K562 (cell line): ENCODE measurements around the gene POLR1D. TPM values are rescaled to one million over a fixed set of nuclear protein-coding genes. Genes with fewer than 3 reads are reported as not detected.

Experiments used
- ATAC-seq: fragments of 200-7000 bp; cut with Tn5 transposase; 3 replicates; pipeline ENCODE4 v1.9.1; 2020; ENCODE audit warnings: moderate library complexity
- BruUV-seq: library from RNA; stranded (reverse); fragments of 400-500 nt; replicated peaks from 2 replicates; lab custom pipeline; 2021; lab: Mats Ljungman, UMichigan
- CTCF ChIA-PET: fragments of 300-600 bp; formaldehyde crosslinking; extraction: SDS; loops from one replicate; lab custom pipeline; 2021; ENCODE audit warnings: low intra/inter-chr PET ratio; lab: Yijun Ruan, JAX
- POLR2A ChIA-PET: fragments of 300-600, 350-650 bp; sonication (Branson Sonifier 250); formaldehyde crosslinking; extraction: SDS; loops from one replicate; lab custom pipeline; 2021; ENCODE audit warnings: antibody characterized with exemption, inconsistent platforms; lab: Yijun Ruan, JAX
- DNase-seq, 4 experiments: peaks; one replicate each; pipeline versions ENCODE4 v3.0.0 to v3.0.0-alpha.2; 2011 to 2018; ENCODE audit warnings: low spot score in 3 of 4, mixed read lengths in 3 of 4; ENCODE audit errors: extremely low read depth in 1 of 4
- FAIRE-seq: peaks from 2 replicates; lab custom pipeline; 2011; peaks lifted over from hg19 to GRCh38; lab: Jason Lieb, UNC
- H2AFZ ChIP-seq: 2 replicates; pipeline ENCODE4 v1.6.0; 2011; ENCODE audit warnings: low read depth, low read length, control low read depth, inconsistent platforms
- H3K27ac ChIP-seq: fragments of 200-600 bp; 3 replicates; pipeline ENCODE4 v1.8.0; 2011; ENCODE audit warnings: low read depth, mild to moderate bottlenecking, control low read depth, inconsistent platforms, low read length, moderate library complexity, mixed read lengths; ENCODE audit errors: extremely low read depth
- H3K27me3 ChIP-seq, 2 experiments: fragments of 300-600 bp in 1 of 2; 2 replicates in 1 of 2; 3 replicates in 1 of 2; pipeline versions ENCODE4 v1.6.0 to v1.8.0; 2011; ENCODE audit warnings: inconsistent platforms in 2 of 2, low read length in 2 of 2, mild to moderate bottlenecking in 1 of 2, mixed read lengths in 1 of 2, moderate library complexity in 1 of 2; ENCODE audit not compliant: control insufficient read depth in 2 of 2, insufficient read depth in 2 of 2
- H3K36me3 ChIP-seq: fragments of 300-600 bp; 3 replicates; pipeline ENCODE4 v1.8.0; 2011; ENCODE audit warnings: mild to moderate bottlenecking, low read length, inconsistent platforms; ENCODE audit not compliant: control insufficient read depth, insufficient read depth
- H3K4me1 ChIP-seq, 2 experiments: fragments of 200-600 bp in 1 of 2; replicated peaks in 1 of 2; 2 replicates in 1 of 2; 3 replicates in 1 of 2; pipeline versions ENCODE4 v1.5.1 to v1.8.0; 2011; ENCODE audit warnings: inconsistent platforms in 2 of 2, low read length in 2 of 2, mild to moderate bottlenecking in 1 of 2, mixed read lengths in 1 of 2, moderate library complexity in 1 of 2; ENCODE audit not compliant: control insufficient read depth in 2 of 2, insufficient read depth in 2 of 2
- H3K4me2 ChIP-seq: 2 replicates; pipeline ENCODE4 v1.6.1; 2011; ENCODE audit warnings: low read length, control low read depth, inconsistent platforms, mixed read lengths; ENCODE audit not compliant: insufficient read depth
- H3K4me3 ChIP-seq: fragments of 200-600 bp; sonication (generic), shearing (Covaris generic); 2 replicates; pipeline ENCODE4 v1.5.1; 2016; ENCODE audit warnings: control low read depth, inconsistent platforms
- H3K79me2 ChIP-seq: fragments of 200-600 bp; 3 replicates; pipeline ENCODE4 v1.8.0; 2011; ENCODE audit warnings: low read length, inconsistent platforms; ENCODE audit not compliant: control insufficient read depth, insufficient read depth
- H3K9ac ChIP-seq, 2 experiments: 2 replicates each; pipeline versions ENCODE4 v1.6.0 to v1.6.1; 2011; ENCODE audit warnings: low read depth in 2 of 2, low read length in 2 of 2, control low read depth in 1 of 2, inconsistent platforms in 1 of 2, mild to moderate bottlenecking in 1 of 2, mixed read lengths in 1 of 2; ENCODE audit not compliant: insufficient read depth in 1 of 2
- H3K9me1 ChIP-seq: one replicate; pipeline ENCODE4 v1.6.0; 2011; ENCODE audit warnings: inconsistent platforms, mild to moderate bottlenecking, low read length, moderate library complexity; ENCODE audit not compliant: control insufficient read depth, insufficient read depth
- H3K9me3 ChIP-seq: replicated peaks from 2 replicates; pipeline ENCODE4 v1.5.1; 2011; ENCODE audit warnings: low read depth, low read length, inconsistent platforms; ENCODE audit not compliant: control insufficient read depth, insufficient read depth
- H4K20me1 ChIP-seq: replicated peaks from 2 replicates; pipeline ENCODE4 v1.6.1; 2011; ENCODE audit warnings: low read length, inconsistent platforms, mixed read lengths; ENCODE audit not compliant: control insufficient read depth, insufficient read depth
- CHD4 ChIP-seq: fragments of 200-600 bp; sonication (generic); IDR thresholded peaks from 3 replicates; pipeline ENCODE4 v1.6.1; 2012; ENCODE audit warnings: low read depth, mild to moderate bottlenecking, mixed read lengths, low read length, inconsistent platforms; ENCODE audit not compliant: insufficient read depth, insufficient replicate concordance, poor library complexity, severe bottlenecking
- CSDE1 ChIP-seq, 2 experiments: fragments of 450-650 bp; IDR thresholded peaks; 2 replicates each; pipeline ENCODE4 v1.6.1; 2016; ENCODE audit warnings: mild to moderate bottlenecking in 1 of 2
- E2F3 ChIP-seq: fragments of 250-450 bp; sonication (Bioruptor Pico); IDR thresholded peaks from 2 replicates; pipeline ENCODE4 v1.4.0; 2020; ENCODE audit warnings: mild to moderate bottlenecking
- ELK3 ChIP-seq: fragments of 450-650 bp; formaldehyde crosslinking; IDR thresholded peaks from 2 replicates; pipeline ENCODE4 v1.4.0; 2020; ENCODE audit warnings: mild to moderate bottlenecking
- HNRNPH1 ChIP-seq: fragments of 200-400 bp; formaldehyde crosslinking; optimal IDR thresholded peaks from 2 replicates; pipeline ENCODE3; 2017; ENCODE audit warnings: low read depth, mild to moderate bottlenecking, low read length, moderate library complexity
- KAT7 ChIP-seq: sonication (generic); formaldehyde crosslinking; IDR thresholded peaks from 2 replicates; pipeline ENCODE4 v1.8.0; 2022; ENCODE audit warnings: missing genetic modification reagents, mild to moderate bottlenecking, borderline replicate concordance
- NONO ChIP-seq, 2 experiments: fragments of 200-400 bp in 1 of 2; fragments of 450-650 bp in 1 of 2; formaldehyde crosslinking in 1 of 2; IDR thresholded peaks; 2 replicates each; pipeline ENCODE4 v1.6.1; 2017; ENCODE audit warnings: low read depth in 2 of 2, mild to moderate bottlenecking in 2 of 2, moderate library complexity in 2 of 2, low read length in 1 of 2
- PTTG1 ChIP-seq: fragments of 450-650 bp; IDR thresholded peaks from 2 replicates; pipeline ENCODE4 v1.6.1; 2016; ENCODE audit warnings: low read depth, mild to moderate bottlenecking, missing genetic modification characterization, missing compliant biosample characterization
- RBM15 ChIP-seq: fragments of 200-400 bp; formaldehyde crosslinking; IDR thresholded peaks from 2 replicates; pipeline ENCODE4 v1.6.1; 2018; ENCODE audit warnings: mild to moderate bottlenecking, low read length, moderate library complexity; ENCODE audit not compliant: insufficient read depth
- SMARCA5 ChIP-seq: fragments of 450-650 bp; IDR thresholded peaks from 2 replicates; pipeline ENCODE4 v1.6.1; 2016
- ZBTB26 ChIP-seq: fragments of 450-650 bp; formaldehyde crosslinking; IDR thresholded peaks from 2 replicates; pipeline ENCODE4 v1.4.0; 2022; ENCODE audit warnings: missing genetic modification characterization
- WGBS: fragments of 100-300 bp; shearing (Covaris generic); methylation state at CpG from one replicate; pipeline ENCODE4 v1.1.6; 2016; ENCODE audit warnings: low coverage, mixed read lengths; ENCODE audit not compliant: insufficient coverage; ENCODE audit errors: missing lambda C conversion rate; 5-methylcytosine and 5-hydroxymethylcytosine counted together
- in situ Hi-C: fragments of 300-500 bp; cut with MboI; formaldehyde crosslinking; loops from 4 replicates; pipeline ENCODE4 v1.15.0; 2018; ENCODE audit warnings: inconsistent platforms, mixed read lengths
- intact Hi-C: fragments of 100-400 bp; cut with micrococcal nuclease; formaldehyde crosslinking; loops from 2 replicates; pipeline ENCODE4 v1.14.2; 2022
- polyA plus RNA-seq, 8 experiments: library from polyadenylated mRNA; depleted of rRNA in 4 of 8; stranded (reverse) in 5 of 8; unstranded in 3 of 8; fragments of >200 nt; fragmentation: Nextera tagmentation in 2 of 8; fragmentation: Illumina TruSeq in 1 of 8; extraction: Ambion mirVana in 2 of 8; extraction: Trizol in 1 of 8; gene quantifications; 2 replicates each; pipeline versions ENCODE4 v1.2.1 to v1.2.3, GENCODE V29; 2011 to 2014; ENCODE audit warnings: inconsistent platforms in 1 of 8, missing spikeins in 1 of 8
- total RNA-seq, 7 experiments: library from RNA; depleted of rRNA in 6 of 7; stranded (reverse); fragments of >200 nt in 6 of 7; fragmentation: Illumina TruSeq in 2 of 7; extraction: Trizol in 2 of 7; gene quantifications; 2 replicates each; pipeline versions ENCODE4 v1.2.1 to v1.2.3, GENCODE V29; 2011 to 2021; ENCODE audit warnings: low replicate concordance in 1 of 7
- TF ChIP-seq, protein P1 (sequence below): fragments of 450-650 bp; IDR thresholded peaks from 2 replicates; pipeline ENCODE4 v1.6.1; 2018; ENCODE audit not compliant: partially characterized antibody
- TF ChIP-seq, protein P2 (sequence below), 2 experiments: IDR thresholded peaks in 1 of 2; conservative IDR thresholded peaks in 1 of 2; 2 replicates each; pipeline ENCODE4 v1.6.1; 2016; ENCODE audit warnings: low read depth in 2 of 2, mild to moderate bottlenecking in 1 of 2, missing compliant biosample characterization in 1 of 2, missing genetic modification characterization in 1 of 2, moderate library complexity in 1 of 2

The POLR1D gene
- total and polyA plus RNA-seq, 9 of the 15 experiments (the other 6 are each of a cell fraction or from before 2014, with no cell fraction given) = 107 to 188 (median 145) TPM

DNA sequence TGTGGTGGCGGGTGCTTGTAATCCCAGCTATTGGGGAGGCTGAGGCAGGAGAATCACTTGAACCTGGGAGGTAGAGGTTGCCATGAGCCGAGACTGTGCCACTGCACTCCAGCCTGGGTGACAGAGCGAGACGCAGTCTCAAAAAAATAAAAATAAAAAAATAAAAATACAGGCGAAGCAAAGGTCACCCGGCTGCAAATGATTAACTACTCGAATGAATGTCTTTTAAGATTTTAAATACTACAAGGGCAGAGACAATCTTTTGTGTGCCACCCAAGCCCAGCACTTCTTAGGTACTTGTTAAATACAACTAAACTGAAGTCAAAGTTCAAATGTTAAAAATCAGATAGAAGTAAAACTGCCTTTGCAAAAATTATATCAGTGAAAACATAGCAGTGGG, 8.1 kb upstream of the POLR1D start:
- no peaks in the 10 kb centered on the region for H3K9me1 ChIP-seq
- no peaks in the 10 kb centered on the region for H3K9me3 ChIP-seq
- H3K27me3 ChIP-seq = no peaks in the 10 kb centered on the region
- H2AFZ ChIP-seq = no peak overlapping the region
- ChIA-PET POLR2A (interaction anchor here (1.0 kb wide), 1 partner anchor 21 kb away, joined by 3 read pairs; no protein-coding TSS in a partner anchor), CTCF (no interaction called here)
- 94% methylated on average over 7 of the region's 7 CpGs for WGBS
- intact Hi-C loops (no loop called here), in situ Hi-C loops (no loop called here)
- H3K36me3 ChIP-seq = no peaks in the 10 kb centered on the region
- no peak overlapping the region for H3K27ac ChIP-seq
- no peak overlapping the region for H3K9ac ChIP-seq
- no TSS peak for BruUV-seq
- no peak overlapping the region for H3K4me2 ChIP-seq
- no peak for DNase-seq
- no peaks in the 10 kb centered on the region for H3K4me1 ChIP-seq
- H3K79me2 ChIP-seq = peaks cover 4% of the 10 kb centered on the region; the same call in 1 of the 3 replicates
- FAIRE-seq = no peak
- ATAC-seq = no peak
- no peaks in the 10 kb centered on the region; the same call in 1 of the 2 replicates for H4K20me1 ChIP-seq
- no peak overlapping the region for H3K4me3 ChIP-seq
- no peak for TF ChIP-seq PTTG1 (tag)
- TF ChIP-seq ELK3 = no peak
- no peak for TF ChIP-seq NONO (IDR thresholded peaks at IDR 0.05; ENCODE audit: low read depth in 2 of 2, low read length in 1 of 2)
- no peak for TF ChIP-seq KAT7 (CRISPR knock-in tag)
- TF ChIP-seq CHD4 = no peak
- TF ChIP-seq E2F3 (CRISPR knock-in tag) = no peak
- no peak for TF ChIP-seq CSDE1 (IDR thresholded peaks at IDR 0.05)
- TF ChIP-seq, protein P1, sequence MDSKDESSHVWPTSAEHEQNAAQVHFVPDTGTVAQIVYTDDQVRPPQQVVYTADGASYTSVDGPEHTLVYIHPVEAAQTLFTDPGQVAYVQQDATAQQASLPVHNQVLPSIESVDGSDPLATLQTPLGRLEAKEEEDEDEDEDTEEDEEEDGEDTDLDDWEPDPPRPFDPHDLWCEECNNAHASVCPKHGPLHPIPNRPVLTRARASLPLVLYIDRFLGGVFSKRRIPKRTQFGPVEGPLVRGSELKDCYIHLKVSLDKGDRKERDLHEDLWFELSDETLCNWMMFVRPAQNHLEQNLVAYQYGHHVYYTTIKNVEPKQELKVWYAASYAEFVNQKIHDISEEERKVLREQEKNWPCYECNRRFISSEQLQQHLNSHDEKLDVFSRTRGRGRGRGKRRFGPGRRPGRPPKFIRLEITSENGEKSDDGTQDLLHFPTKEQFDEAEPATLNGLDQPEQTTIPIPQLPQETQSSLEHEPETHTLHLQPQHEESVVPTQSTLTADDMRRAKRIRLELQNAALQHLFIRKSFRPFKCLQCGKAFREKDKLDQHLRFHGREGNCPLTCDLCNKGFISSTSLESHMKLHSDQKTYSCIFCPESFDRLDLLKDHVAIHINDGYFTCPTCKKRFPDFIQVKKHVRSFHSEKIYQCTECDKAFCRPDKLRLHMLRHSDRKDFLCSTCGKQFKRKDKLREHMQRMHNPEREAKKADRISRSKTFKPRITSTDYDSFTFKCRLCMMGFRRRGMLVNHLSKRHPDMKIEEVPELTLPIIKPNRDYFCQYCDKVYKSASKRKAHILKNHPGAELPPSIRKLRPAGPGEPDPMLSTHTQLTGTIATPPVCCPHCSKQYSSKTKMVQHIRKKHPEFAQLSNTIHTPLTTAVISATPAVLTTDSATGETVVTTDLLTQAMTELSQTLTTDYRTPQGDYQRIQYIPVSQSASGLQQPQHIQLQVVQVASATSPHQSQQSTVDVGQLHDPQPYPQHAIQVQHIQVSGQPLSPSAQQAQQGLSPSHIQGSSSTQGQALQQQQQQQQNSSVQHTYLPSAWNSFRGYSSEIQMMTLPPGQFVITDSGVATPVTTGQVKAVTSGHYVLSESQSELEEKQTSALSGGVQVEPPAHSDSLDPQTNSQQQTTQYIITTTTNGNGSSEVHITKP = no peak
- TF ChIP-seq RBM15 = no peak
- no peak for TF ChIP-seq ZBTB26 (CRISPR knock-in tag)
- TF ChIP-seq, protein P2, sequence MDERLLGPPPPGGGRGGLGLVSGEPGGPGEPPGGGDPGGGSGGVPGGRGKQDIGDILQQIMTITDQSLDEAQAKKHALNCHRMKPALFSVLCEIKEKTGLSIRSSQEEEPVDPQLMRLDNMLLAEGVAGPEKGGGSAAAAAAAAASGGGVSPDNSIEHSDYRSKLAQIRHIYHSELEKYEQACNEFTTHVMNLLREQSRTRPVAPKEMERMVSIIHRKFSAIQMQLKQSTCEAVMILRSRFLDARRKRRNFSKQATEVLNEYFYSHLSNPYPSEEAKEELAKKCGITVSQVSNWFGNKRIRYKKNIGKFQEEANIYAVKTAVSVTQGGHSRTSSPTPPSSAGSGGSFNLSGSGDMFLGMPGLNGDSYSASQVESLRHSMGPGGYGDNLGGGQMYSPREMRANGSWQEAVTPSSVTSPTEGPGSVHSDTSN (CRISPR knock-in tag; IDR thresholded peaks at IDR 0.05; ENCODE audit: low read depth) = no peak
- TF ChIP-seq, protein P2 (tag; conservative IDR thresholded peaks at IDR 0.05; ENCODE audit: low read depth) = no peak
- TF ChIP-seq SMARCA5 = no peak
- no peak for TF ChIP-seq HNRNPH1
